AG04450 (cell line): ENCODE measurements around the gene RXRG. TPM values are rescaled to one million over a fixed set of nuclear protein-coding genes. Genes with fewer than 3 reads are reported as not detected.

ENCODE experiments used
- CTCF ChIA-PET: fragments of 300-600, 350-600 bp; formaldehyde crosslinking; extraction: SDS; loops from one replicate; lab custom pipeline; 2022; ENCODE audit warnings: antibody characterized with exemption, inconsistent platforms; lab: Charles Lee
- POLR2A ChIA-PET: fragments of 350-600 bp; formaldehyde crosslinking; extraction: SDS; loops from one replicate; lab custom pipeline; 2021; ENCODE audit warnings: antibody characterized with exemption, inconsistent platforms; lab: Yijun Ruan, JAX
- DNase-seq: peaks from one replicate; pipeline ENCODE4 v3.0.0-alpha.2; 2011; ENCODE audit warnings: low read depth, low spot score
- H3K27ac ChIP-seq: one replicate; pipeline ENCODE4 v1.5.1; 2012; ENCODE audit warnings: low read depth, low read length, control low read depth
- H3K27me3 ChIP-seq: one replicate; pipeline ENCODE4 v1.6.0; 2012; ENCODE audit warnings: low read length; ENCODE audit not compliant: control insufficient read depth, insufficient read depth
- H3K4me3 ChIP-seq: 2 replicates; pipeline ENCODE4 v1.5.1; 2011; ENCODE audit warnings: mild to moderate bottlenecking, low read depth, low read length, control low read depth
- H3K9me3 ChIP-seq: 2 replicates; pipeline ENCODE4 v1.5.1; 2012; ENCODE audit warnings: low read length; ENCODE audit not compliant: control insufficient read depth, insufficient read depth
- polyA minus RNA-seq: library from RNA; depleted of rRNA, polyadenylated mRNA; stranded (reverse); fragments of >200 nt; gene quantifications from 2 replicates; pipeline ENCODE4 v1.2.3, GENCODE V29; 2011; rRNA and poly(A)+ RNA removed
- polyA plus RNA-seq: library from polyadenylated mRNA; depleted of rRNA; stranded (reverse); fragments of >200 nt; gene quantifications from 2 replicates; pipeline ENCODE4 v1.2.3, GENCODE V29; 2011; rRNA removed
- TF ChIP-seq, protein P1 (sequence below): IDR thresholded peaks from 2 replicates; pipeline ENCODE4 v1.5.1; 2011; ENCODE audit warnings: low read depth, low read length, control low read depth, inconsistent platforms

Gene RXRG
- polyA plus RNA-seq (not detected in 2 replicates), polyA minus RNA-seq (not detected in 2 replicates)

DNA sequence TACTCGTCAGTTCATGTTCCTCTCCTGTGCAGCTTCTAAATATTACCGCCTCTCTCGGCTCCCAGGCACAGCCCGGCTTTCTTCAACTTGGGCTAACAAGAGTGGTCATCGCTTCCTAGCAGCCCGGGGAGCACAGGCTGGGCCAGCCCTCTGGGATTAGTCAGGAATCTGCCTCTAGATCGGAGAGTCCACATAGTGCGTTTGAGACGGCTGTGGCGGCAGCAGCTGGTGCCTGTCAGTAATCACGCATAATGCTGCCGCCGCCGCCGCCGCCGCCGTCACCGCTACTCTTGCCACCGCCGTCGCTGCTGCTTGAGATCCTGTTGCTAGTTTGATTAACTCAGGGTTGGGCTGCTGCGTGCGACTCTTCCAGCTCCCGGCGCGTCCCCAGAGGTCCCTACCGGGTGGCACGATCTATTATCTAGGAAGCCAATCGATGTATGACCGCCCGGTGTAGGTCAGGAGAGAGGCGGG is at the start of gene RXRG:
Gene RXRG (minus strand): TSS at position 230 of the 474 bp plus-strand sequence. CDS start 233 bp downstream, outside the sequence.
- DNase-seq = no peak
- no peaks in the 10 kb centered on the region; the same call in 1 of the 2 replicates for H3K9me3 ChIP-seq
- TF ChIP-seq, protein P1, sequence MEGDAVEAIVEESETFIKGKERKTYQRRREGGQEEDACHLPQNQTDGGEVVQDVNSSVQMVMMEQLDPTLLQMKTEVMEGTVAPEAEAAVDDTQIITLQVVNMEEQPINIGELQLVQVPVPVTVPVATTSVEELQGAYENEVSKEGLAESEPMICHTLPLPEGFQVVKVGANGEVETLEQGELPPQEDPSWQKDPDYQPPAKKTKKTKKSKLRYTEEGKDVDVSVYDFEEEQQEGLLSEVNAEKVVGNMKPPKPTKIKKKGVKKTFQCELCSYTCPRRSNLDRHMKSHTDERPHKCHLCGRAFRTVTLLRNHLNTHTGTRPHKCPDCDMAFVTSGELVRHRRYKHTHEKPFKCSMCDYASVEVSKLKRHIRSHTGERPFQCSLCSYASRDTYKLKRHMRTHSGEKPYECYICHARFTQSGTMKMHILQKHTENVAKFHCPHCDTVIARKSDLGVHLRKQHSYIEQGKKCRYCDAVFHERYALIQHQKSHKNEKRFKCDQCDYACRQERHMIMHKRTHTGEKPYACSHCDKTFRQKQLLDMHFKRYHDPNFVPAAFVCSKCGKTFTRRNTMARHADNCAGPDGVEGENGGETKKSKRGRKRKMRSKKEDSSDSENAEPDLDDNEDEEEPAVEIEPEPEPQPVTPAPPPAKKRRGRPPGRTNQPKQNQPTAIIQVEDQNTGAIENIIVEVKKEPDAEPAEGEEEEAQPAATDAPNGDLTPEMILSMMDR = no peak
- POLR2A ChIA-PET = no interaction called here
- CTCF ChIA-PET = interaction anchor here (0.7 kb wide), 1 partner anchor 78 kb away, joined by 3 read pairs; no protein-coding TSS in a partner anchor
- H3K27me3 ChIP-seq = peaks cover 16% of the 10 kb centered on the region
- H3K4me3 ChIP-seq = no peak within 1 kb of the TSS
- no peak within 1 kb of the TSS for H3K27ac ChIP-seq

DNA sequence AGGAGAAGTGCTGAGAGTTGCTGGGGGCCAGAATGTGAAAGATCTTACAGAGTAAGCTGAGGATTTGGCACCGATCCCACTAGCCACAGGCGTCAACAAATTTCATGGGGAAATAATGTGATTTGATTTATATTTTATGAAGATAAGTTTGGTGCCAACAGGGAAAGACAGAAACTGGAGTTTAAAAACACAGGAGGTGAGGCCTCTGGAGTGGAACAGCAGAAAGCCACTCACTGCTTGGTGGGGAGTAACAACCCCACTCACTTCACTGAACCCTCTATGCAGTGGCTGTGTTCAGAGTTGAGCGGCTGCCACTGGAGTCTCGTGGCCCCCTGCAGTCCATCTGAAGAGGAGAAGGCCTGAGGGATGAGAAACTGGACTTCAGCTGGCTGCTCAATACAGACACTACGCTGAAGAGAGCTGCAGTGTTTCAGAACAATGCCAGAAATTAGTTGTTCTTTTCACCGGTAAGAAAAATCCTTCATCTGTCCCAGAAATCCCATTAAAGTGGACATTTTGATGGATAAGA is 48.0 kb upstream of the RXRG start:
- Histone ChIP-seq H3K4me3 (no peak overlapping the region), H3K9me3 (no peaks in the 10 kb centered on the region), H3K27ac (no peak overlapping the region), H3K27me3 (no peaks in the 10 kb centered on the region)
- no peak for DNase-seq
- ChIA-PET CTCF (no interaction called here), POLR2A (no interaction called here)
- TF ChIP-seq, protein P1 = no peak

DNA sequence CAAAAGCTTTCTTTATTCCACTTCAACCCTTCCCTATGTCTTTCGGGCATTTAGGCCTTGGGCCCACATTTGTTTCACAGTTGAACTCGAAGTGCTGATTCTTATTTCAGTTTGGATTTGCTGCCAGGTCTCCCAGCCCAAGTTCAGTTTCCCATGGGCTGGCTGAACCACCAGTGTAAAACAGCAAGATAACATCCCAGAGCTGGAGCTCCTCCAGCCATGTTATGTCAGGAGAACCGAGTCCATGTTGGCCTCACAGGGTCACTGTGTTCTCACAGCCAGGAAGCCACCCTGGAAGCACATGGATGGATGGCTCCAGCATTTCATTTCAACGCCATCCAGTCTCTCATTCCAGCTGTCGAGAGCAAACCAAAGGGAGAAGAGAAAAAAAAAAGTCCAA is 45.2 kb upstream of the RXRG start:
- CTCF ChIA-PET = no interaction called here

DNA sequence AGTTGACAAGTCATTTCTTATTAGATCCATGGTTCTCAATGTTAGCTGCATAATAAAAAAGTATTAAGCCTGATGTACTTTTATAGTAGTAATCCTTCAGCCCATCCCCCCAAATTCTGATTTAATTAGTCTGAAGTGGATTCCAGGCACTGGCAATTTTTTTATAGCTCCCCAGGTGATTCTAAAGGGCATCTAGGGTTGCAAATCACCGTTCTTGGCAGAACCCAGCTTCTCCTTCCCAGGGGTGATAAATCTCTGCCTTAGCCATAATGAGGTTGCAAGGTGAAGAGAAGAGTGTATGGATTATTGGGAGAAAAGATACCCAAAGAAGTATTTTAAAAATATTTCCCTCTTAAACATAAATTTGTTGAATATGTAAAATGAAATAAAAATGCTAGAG is 43.0 kb upstream of the RXRG start:
- H3K27me3 ChIP-seq = no peaks in the 10 kb centered on the region
- ChIA-PET POLR2A (no interaction called here), CTCF (interaction anchor here (1.0 kb wide), 1 partner anchor 121 kb away, joined by 3 read pairs; no protein-coding TSS in a partner anchor)

More for the DNA sequence above, 45.2 kb upstream of the RXRG start:
- POLR2A ChIA-PET = no interaction called here
- H3K27me3 ChIP-seq = no peaks in the 10 kb centered on the region
- TF ChIP-seq, protein P1 = no peak
- no peak overlapping the region for H3K27ac ChIP-seq
- H3K4me3 ChIP-seq = no peak overlapping the region
- no peak for DNase-seq
- no peaks in the 10 kb centered on the region for H3K9me3 ChIP-seq

DNA sequence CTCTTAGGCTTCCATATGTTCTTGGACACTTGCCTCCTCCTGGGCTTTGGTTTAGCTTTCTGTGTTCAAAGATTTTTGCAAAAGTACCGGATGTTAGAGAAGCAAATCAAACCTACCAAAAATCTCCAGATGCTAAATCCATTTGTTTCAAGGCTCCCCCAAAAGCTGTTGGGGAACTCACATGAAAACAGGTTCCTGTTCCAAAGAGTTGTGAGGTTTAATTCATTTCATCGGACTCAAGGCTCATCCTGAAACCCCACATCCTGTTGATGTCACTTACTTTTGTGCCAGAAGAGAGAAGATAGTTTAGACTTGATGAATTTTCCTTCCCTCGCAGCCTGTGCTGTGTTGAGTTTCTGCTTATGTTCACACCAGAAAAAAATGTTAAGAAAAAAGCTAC is 41.7 kb upstream of the RXRG start:
- DNase-seq = no peak
- Histone ChIP-seq H3K4me3 (no peak overlapping the region), H3K27me3 (no peaks in the 10 kb centered on the region), H3K9me3 (no peaks in the 10 kb centered on the region), H3K27ac (no peak overlapping the region)
- ChIA-PET POLR2A (no interaction called here), CTCF (no interaction called here)
- TF ChIP-seq, protein P1 = no peak

More for the DNA sequence above, 43.0 kb upstream of the RXRG start:
- no peaks in the 10 kb centered on the region for H3K9me3 ChIP-seq
- H3K27ac ChIP-seq = no peak overlapping the region
- no peak for DNase-seq
- H3K4me3 ChIP-seq = no peak overlapping the region
- TF ChIP-seq, protein P1 = no peak
